BLaER1 (cell line): ENCODE results near the gene NT5DC3.

Source experiments
- H3K27ac ChIP-seq: shearing (Covaris generic); formaldehyde crosslinking; 2 replicates; pipeline ENCODE4 v1.8.1; 2022
- H3K27me3 ChIP-seq: shearing (Covaris generic); formaldehyde crosslinking; 2 replicates; pipeline ENCODE4 v1.8.1; 2022
- H3K36me3 ChIP-seq: shearing (Covaris generic); formaldehyde crosslinking; 2 replicates; pipeline ENCODE4 v1.8.1; 2022
- H3K4me1 ChIP-seq: shearing (Covaris generic); formaldehyde crosslinking; 2 replicates; pipeline ENCODE4 v1.8.1; 2022
- H3K4me2 ChIP-seq: shearing (Covaris generic); formaldehyde crosslinking; 2 replicates; pipeline ENCODE4 v1.8.1; 2022
- H3K4me3 ChIP-seq: shearing (Covaris generic); formaldehyde crosslinking; 2 replicates; pipeline ENCODE4 v1.8.1; 2022
- H3K9ac ChIP-seq: shearing (Covaris generic); formaldehyde crosslinking; 2 replicates; pipeline ENCODE4 v1.8.1; 2022
- H3K9me3 ChIP-seq: shearing (Covaris generic); formaldehyde crosslinking; 2 replicates; pipeline ENCODE4 v1.8.1; 2022
- H4K20me1 ChIP-seq: shearing (Covaris generic); formaldehyde crosslinking; 2 replicates; pipeline ENCODE4 v1.8.1; 2022
- Cebpa-rat ChIP-seq: shearing (Covaris generic); IDR thresholded peaks from 2 replicates; pipeline ENCODE4 v1.8.1; 2022

The NT5DC3 gene

DNA sequence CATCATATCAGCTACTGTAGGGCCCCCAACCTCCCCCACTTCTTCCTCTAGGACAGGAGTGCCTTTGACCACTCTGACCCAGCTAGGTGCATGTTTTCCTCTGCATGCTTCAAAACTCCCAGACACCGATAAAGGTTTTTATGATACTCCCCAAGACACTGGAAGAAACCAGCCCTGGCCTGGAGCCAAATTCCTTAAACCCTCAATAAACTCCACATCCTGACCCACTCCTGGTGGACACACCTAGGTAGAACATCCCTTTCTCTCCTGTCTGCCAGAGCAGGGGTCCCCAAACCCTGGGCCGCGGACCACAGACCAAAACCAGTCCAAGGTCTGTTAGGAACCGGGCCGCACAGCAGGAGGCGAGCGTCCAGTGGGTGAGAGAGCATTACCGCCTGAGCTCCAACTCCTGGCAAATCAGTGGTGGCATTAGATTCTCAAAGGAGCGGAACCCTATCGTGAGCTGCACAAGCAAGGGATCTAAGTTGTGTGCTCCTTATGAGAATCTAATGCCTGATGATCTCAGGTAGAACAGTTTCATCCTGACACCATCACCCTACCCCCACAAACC is 49.6 kb downstream of the NT5DC3 start:
- H3K4me1 ChIP-seq, result no peaks in the 10 kb centered on the region
- H4K20me1 ChIP-seq, result no peaks in the 10 kb centered on the region
- peaks cover 51% of the 10 kb centered on the region for H3K36me3 ChIP-seq
- H3K9me3 ChIP-seq, result no peaks in the 10 kb centered on the region
- H3K27me3 ChIP-seq, result no peaks in the 10 kb centered on the region
- no peak overlapping the region for H3K4me3 ChIP-seq
- no peak overlapping the region for H3K27ac ChIP-seq
- no peak overlapping the region for H3K9ac ChIP-seq
- TF ChIP-seq Cebpa-rat, result no peak
- no peak overlapping the region for H3K4me2 ChIP-seq

DNA sequence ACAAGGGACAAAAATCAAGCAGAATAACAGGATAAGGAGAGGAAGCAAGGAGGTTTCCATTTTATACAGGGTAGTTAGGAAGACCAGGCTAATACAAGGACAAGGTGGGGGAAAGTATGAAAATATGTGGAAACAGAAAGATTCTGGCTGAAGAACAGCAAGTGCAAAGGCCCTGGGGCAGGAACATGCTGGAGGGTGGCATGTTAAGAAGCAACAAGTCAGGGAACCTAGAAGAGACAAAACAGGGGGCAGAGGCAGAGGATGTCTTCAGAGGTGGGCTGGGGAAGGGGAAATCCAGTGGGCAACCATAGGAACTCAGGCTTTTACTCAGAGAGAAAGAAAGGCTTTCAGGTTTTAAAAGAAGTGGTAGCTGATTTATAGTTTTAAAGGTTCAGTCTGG is 54.8 kb downstream of the NT5DC3 start:
- Histone ChIP-seq H3K9ac (no peak overlapping the region), H3K27ac (no peak overlapping the region)

DNA sequence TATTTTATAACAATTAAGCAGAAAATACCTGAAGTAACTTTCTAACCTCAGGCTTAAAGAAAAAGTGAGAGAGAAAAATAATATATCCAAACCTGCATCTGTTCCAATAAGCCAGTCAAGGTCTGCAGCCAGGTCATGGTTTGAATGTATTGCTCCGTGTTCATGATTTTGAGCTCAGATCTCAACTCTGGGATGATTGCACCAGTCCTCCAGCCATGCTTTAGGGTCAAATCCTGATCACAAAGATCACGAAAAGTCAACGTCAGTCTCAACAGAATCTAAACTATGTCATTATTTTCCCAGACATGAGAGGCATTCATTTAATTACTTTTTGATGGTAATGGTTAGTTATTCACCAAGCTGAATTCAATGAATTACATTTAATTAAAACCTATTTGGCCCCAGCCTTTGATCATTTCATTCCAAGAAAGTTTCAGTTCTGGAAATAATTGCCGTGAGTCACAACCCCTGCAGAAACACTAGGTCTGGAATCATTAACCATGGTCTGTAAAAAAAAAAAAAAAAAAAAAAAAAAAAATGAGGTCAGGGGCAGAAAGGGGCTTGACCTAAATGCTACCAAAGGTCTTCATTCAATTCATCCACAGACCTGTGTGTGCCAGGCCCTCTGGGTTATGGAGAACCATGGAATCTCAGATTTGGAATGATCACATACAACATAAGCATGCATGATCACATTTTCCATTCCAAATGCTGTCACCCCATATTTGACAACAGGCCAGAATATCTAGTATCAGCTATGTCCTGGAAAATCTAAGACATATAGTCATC is 55.6 kb downstream of the NT5DC3 start:
- Histone ChIP-seq H3K9ac (no peak overlapping the region), H3K4me1 (no peaks in the 10 kb centered on the region), H3K36me3 (peaks cover 54% of the 10 kb centered on the region), H3K4me2 (no peak overlapping the region), H3K27me3 (no peaks in the 10 kb centered on the region), H4K20me1 (no peaks in the 10 kb centered on the region), H3K4me3 (no peak overlapping the region), H3K9me3 (no peaks in the 10 kb centered on the region), H3K27ac (no peak overlapping the region)
- TF ChIP-seq Cebpa-rat, result no peak

More for the DNA sequence above, 54.8 kb downstream of the NT5DC3 start:
- no peak for TF ChIP-seq Cebpa-rat
- Histone ChIP-seq H3K4me2 (no peak overlapping the region), H3K36me3 (peaks cover 50% of the 10 kb centered on the region), H3K27me3 (no peaks in the 10 kb centered on the region), H3K4me1 (no peaks in the 10 kb centered on the region), H3K9me3 (no peaks in the 10 kb centered on the region), H4K20me1 (no peaks in the 10 kb centered on the region), H3K4me3 (no peak overlapping the region)

DNA sequence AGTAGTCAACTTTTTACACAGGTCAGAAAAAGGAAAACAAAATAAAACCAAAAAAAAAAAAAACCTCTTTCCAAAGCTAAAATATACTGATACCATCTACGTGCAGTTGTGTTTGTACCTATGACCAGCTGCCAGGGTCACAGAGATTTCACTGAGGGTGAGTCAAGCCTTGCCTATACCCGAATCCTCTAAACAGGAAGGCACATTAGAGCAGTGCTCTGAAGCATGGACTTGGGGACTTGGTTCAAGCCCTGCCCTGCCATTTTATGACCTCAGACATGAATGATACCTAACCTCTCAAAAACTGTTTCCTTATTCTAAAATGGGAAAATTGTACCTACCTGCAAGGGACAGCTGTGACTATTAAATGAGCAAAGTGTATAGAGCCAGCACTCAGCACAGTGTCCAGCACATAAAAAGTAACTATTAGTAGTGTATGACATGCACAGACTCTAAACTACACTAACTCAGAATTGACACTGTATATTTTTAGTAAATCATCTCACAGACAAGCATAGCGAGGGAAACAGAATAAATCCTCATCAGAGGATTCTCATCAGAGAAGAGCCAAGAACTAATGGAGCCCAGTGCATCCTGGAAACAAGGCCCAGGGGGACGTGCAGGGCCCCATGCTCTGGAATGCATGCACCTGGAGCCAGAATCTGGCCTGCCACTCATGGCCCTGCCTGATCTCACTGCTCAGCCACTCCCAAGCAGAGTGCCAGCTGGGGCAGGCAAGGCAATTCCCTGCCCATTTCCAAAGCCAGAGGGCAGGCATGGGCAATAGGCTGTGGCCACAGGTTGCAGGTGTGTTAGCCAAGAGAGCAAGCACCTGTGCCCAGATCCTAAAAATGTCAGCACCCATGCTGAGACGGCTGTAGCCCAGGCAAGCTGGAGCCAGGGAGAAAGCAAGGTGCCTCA is 57.0 kb downstream of the NT5DC3 start:
- H3K4me3 ChIP-seq, result no peak overlapping the region

DNA sequence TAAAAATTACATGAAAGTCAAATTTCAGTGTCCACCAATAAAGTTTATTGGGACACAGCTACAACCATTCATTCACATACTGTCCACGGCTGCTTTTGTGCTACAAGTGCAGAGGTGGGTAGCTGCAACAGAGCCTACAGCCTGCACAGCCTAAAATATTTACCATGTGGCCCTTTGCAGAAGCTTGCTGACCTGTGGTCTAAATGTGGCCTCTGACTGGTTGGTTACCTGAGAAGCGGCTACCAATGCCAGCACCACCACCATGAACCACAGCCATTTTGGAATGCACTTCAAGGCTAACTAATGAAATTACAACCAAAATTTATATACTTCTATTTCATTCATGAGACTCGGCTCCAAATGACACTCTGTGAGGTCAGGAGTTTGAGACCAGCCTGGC is 58.6 kb downstream of the NT5DC3 start:
- Histone ChIP-seq H3K9me3 (no peaks in the 10 kb centered on the region), H3K4me2 (no peak overlapping the region), H3K4me1 (no peaks in the 10 kb centered on the region), H3K27me3 (no peaks in the 10 kb centered on the region), H3K4me3 (no peak overlapping the region), H3K9ac (no peak overlapping the region), H3K27ac (no peak overlapping the region), H3K36me3 (peaks cover 80% of the 10 kb centered on the region), H4K20me1 (no peaks in the 10 kb centered on the region)
- TF ChIP-seq Cebpa-rat, result no peak

More for the DNA sequence above, 57.0 kb downstream of the NT5DC3 start:
- Histone ChIP-seq H4K20me1 (no peaks in the 10 kb centered on the region), H3K27me3 (no peaks in the 10 kb centered on the region), H3K27ac (no peak overlapping the region), H3K4me2 (no peak overlapping the region), H3K36me3 (peaks cover 65% of the 10 kb centered on the region), H3K9me3 (no peaks in the 10 kb centered on the region), H3K9ac (no peak overlapping the region), H3K4me1 (no peaks in the 10 kb centered on the region)
- no peak for TF ChIP-seq Cebpa-rat

DNA sequence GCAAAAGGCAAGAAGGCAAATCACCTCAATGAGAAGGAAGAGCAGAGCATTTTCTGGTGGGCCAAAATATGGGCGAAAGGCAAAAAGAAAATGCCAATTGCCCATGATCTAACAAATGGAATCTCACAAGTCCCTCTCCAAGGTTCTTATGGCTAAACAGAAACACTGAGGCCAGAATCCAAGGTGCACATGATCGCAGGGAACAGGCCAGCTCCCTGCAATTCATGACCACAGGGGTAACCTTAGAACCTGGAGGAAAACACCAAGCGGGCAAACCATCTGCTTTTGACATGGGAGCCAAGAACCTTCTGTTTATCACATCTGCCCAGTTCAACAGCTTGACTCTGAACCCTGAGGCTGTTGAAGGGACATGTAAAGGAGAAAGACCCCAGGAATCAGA is 60.0 kb downstream of the NT5DC3 start:
- no peaks in the 10 kb centered on the region for H3K27me3 ChIP-seq
- no peak overlapping the region for H3K4me2 ChIP-seq
- H3K27ac ChIP-seq, result no peak overlapping the region
- no peaks in the 10 kb centered on the region for H4K20me1 ChIP-seq
- no peak overlapping the region for H3K4me3 ChIP-seq
- no peaks in the 10 kb centered on the region for H3K4me1 ChIP-seq
- no peaks in the 10 kb centered on the region for H3K9me3 ChIP-seq
- peaks cover 83% of the 10 kb centered on the region for H3K36me3 ChIP-seq
- no peak overlapping the region for H3K9ac ChIP-seq
- no peak for TF ChIP-seq Cebpa-rat

DNA sequence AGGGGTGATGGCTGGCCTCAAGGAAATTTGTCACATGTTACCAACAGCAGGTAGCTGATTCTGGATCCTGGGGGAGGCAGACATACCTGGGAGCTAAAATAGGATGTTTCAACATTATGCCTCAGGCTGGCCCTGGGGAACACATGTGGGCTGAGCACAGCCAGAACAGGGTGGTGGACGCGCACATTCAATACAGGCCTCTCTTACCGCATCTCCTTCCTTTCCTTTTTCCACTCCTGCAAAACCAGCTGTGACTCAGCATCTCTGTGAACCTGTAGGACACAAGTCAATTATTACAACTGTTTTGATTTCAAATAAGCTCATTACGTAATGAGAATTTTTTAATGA is 61.0 kb downstream of the NT5DC3 start:
- Histone ChIP-seq H3K4me2 (no peak overlapping the region), H3K27ac (no peak overlapping the region), H3K36me3 (peaks cover 80% of the 10 kb centered on the region), H3K9me3 (no peaks in the 10 kb centered on the region), H4K20me1 (no peaks in the 10 kb centered on the region), H3K4me1 (no peaks in the 10 kb centered on the region), H3K9ac (no peak overlapping the region), H3K4me3 (no peak overlapping the region), H3K27me3 (no peaks in the 10 kb centered on the region)
- TF ChIP-seq Cebpa-rat, result no peak

DNA sequence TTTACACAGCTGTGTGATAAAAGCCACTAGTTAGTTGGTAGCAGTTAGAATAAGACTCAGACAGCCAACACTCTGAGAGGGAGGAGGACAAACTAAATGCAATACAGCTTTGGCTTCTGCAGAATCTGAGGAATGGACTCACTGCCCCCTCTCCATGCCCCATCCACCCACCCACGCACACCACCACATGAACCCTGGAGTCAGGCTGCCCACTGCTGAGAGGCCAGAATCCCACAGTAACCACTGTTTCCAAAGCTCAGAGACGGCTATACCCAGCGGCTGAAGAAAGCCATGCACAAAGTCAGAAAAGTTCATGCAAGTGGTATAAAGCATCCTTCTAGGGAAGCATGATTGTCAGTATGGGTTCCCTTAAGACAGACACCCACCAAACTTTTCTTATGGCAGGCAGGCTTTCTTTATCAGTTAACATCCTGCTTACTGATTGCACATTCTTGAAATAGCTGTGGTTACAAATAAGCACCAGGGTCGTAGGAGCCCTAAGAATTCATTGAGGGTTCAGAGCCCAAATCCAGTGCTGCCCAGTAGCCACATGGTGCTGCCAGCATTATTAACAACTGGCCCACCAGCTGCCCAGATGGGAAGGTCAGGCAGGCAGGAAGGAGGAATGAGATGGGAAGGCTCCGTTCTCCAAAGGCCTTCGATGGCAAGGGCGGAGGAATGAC is 61.5 kb downstream of the NT5DC3 start:
- Histone ChIP-seq H3K9ac (no peak overlapping the region), H3K27me3 (no peaks in the 10 kb centered on the region), H3K36me3 (peaks cover 80% of the 10 kb centered on the region), H3K4me1 (no peaks in the 10 kb centered on the region), H3K4me2 (no peak overlapping the region), H3K4me3 (no peak overlapping the region), H3K27ac (no peak overlapping the region), H3K9me3 (no peaks in the 10 kb centered on the region), H4K20me1 (no peaks in the 10 kb centered on the region)
- TF ChIP-seq Cebpa-rat, result no peak

DNA sequence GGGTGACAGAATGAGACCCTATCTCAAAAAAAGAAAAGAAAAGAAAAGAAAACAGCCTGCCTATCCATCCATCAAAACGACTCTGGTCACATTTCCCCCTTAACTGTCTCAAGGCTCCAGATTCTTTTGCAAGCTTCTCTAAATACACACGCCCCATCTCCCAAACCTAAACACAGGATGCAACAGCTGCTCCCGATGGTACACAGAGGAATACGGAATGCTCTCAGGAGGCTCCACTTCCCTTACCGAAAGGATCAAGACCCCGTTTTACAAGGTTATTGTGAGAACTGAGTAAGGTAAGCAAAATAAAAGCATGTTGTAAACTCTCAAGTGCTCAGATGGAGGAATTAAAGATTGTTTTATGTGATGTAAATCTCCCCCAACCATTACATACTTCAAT is 62.3 kb downstream of the NT5DC3 start:
- H3K9ac ChIP-seq, result no peak overlapping the region
- H3K27me3 ChIP-seq, result no peaks in the 10 kb centered on the region
- no peak overlapping the region for H3K27ac ChIP-seq
- peaks cover 73% of the 10 kb centered on the region for H3K36me3 ChIP-seq
- no peak overlapping the region for H3K4me2 ChIP-seq
- H4K20me1 ChIP-seq, result no peaks in the 10 kb centered on the region
- TF ChIP-seq Cebpa-rat, result no peak
- H3K4me1 ChIP-seq, result no peaks in the 10 kb centered on the region
- H3K9me3 ChIP-seq, result no peaks in the 10 kb centered on the region
- H3K4me3 ChIP-seq, result no peak overlapping the region
